T-helper 17 cell (primary cell): Measurements from ENCODE around the gene FOLR2. TPM values are rescaled to one million over a fixed set of nuclear protein-coding genes. Genes with fewer than 3 reads are reported as not detected.

Experiments used
- ATAC-seq: fragments of 150-1000 bp; cut with Tn5 transposase; 2 replicates; pipeline ENCODE4 v1.10.0; 2021; ENCODE audit warnings: mild to moderate bottlenecking, moderate library complexity
- DNase-seq, 3 donors: peaks; one replicate each; pipeline versions ENCODE4 v3.0.0 to v3.0.0-alpha.2; 2020 to 2021
- H3K9me3 ChIP-seq: one replicate; pipeline ENCODE4 v1.7.0; 2013; ENCODE audit warnings: low read length, mild to moderate bottlenecking; ENCODE audit not compliant: control insufficient read depth, poor library complexity, severe bottlenecking
- H3K27ac Mint-ChIP-seq: one replicate; pipeline ENCODE4 v1.8.0; 2022; ENCODE audit warnings: mild to moderate bottlenecking, moderate library complexity, mixed read lengths
- H3K27me3 Mint-ChIP-seq: one replicate; pipeline ENCODE4 v1.8.0; 2022; ENCODE audit warnings: mixed read lengths
- H3K36me3 Mint-ChIP-seq: one replicate; pipeline ENCODE4 v1.8.0; 2022; ENCODE audit warnings: low read depth, mixed read lengths
- H3K4me1 Mint-ChIP-seq: one replicate; pipeline ENCODE4 v1.8.0; 2022; ENCODE audit warnings: mild to moderate bottlenecking, mixed read lengths
- H3K4me3 Mint-ChIP-seq: one replicate; pipeline ENCODE4 v1.8.0; 2022; ENCODE audit warnings: mild to moderate bottlenecking, moderate library complexity, mixed read lengths
- total RNA-seq, 4 donors: library from RNA in 2 of 4; stranded (reverse) in 2 of 4; gene quantifications; one replicate each; pipeline ENCODE4 v1.2.3 and lab custom pipeline; 2022 to 2026

FOLR2 gene
- total RNA-seq, 2 donors from 2014 or later = not detected

DNA sequence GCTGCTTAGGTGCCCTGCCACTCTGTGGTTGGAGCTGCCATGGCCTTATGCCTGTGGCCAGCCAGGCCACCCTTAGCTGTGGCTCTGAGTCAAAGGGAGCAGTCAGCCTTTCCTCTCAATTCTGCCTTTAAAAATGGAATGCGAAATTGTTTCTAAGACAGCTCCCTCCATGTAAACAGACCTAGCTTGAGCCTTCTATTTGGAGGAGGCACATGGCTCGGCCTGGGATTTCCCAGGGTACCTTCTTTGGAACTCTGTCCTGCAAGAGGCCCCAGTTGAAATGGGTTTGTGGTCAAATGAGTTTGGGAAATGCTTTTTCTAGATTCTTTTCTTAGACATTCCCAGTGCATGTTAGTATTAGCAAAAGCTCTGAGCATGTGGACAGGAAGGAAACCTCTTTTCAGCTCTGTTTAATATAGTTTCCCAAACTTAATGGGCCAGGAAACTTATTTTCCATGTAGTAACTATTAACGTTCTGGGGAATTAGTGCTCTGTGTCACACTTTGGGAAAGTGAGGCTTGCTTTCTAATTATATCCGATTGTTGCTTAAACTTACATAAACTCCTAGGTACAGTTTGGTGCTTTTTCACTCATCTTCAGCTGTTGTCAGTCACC, 19.6 kb downstream of the FOLR2 start:
- ATAC-seq = no peak
- H3K9me3 ChIP-seq = no peaks in the 10 kb centered on the region
- Mint-ChIP-seq H3K4me3 (no peak overlapping the region), H3K27ac (no peak overlapping the region), H3K4me1 (peaks cover 19% of the 10 kb centered on the region), H3K27me3 (peaks cover 17% of the 10 kb centered on the region), H3K36me3 (peaks cover 12% of the 10 kb centered on the region)
- no peak for DNase-seq

DNA sequence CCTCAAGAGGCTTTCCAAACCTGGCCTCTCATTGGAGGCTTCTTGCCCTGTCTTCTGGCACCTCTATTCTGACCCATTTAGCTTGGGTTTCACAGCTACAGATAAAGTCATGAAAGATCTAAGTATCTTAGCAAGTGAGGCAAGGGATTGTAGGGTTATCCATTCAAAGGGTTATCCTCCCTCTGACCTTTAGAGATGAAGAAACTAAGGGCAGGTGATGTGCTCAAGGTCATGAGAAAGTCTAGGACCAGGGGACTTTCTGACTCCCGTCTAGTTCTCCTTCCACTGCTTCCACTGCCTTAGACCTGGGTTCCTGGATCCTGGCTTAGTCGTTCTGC, 20.1 kb downstream of the FOLR2 start:
- DNase-seq = no peak
- no peak for ATAC-seq
- H3K36me3 Mint-ChIP-seq = peaks cover 15% of the 10 kb centered on the region
- peaks cover 22% of the 10 kb centered on the region for H3K27me3 Mint-ChIP-seq
- peaks cover 22% of the 10 kb centered on the region for H3K4me1 Mint-ChIP-seq
- no peak overlapping the region for H3K4me3 Mint-ChIP-seq
- H3K9me3 ChIP-seq = no peaks in the 10 kb centered on the region
- no peak overlapping the region for H3K27ac Mint-ChIP-seq

DNA sequence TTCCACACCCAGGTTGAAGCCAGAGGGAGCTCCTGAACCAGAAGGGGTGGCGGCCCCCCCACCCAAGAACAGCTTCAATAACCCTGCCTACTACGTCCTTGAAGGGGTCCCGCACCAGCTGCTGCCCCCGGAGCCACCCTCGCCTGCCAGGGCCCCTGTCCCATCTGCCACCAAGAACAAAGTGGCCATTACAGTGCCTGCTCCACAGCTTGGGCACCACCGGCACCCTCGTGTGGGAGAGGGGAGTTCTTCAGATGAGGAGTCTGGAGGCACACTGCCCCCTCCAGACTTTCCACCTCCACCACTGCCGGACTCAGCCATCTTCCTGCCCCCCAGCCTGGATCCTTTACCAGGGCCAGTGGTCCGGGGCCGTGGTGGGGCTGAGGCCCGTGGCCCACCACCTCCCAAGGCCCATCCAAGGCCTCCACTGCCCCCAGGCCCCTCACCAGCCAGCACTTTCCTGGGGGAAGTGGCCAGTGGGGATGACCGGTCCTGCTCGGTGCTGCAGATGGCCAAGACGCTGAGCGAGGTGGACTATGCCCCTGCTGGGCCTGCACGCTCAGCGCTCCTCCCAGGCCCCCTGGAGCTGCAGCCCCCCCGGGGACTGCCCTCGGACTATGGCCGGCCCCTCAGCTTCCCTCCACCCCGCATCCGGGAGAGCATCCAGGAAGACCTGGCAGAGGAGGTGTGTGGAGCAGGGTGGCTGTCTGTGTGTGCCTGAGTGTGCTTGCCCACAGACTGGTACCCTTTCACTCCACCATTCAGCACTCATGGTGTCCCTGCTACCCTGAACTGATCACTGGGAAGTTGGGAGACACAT, 20.7 kb downstream of the FOLR2 start:
- ATAC-seq = no peak
- no peak for DNase-seq
- Mint-ChIP-seq H3K27me3 (peaks cover 28% of the 10 kb centered on the region), H3K36me3 (peaks cover 19% of the 10 kb centered on the region), H3K4me1 (peaks cover 28% of the 10 kb centered on the region), H3K27ac (no peak overlapping the region), H3K4me3 (no peak overlapping the region)
- no peaks in the 10 kb centered on the region for H3K9me3 ChIP-seq

DNA sequence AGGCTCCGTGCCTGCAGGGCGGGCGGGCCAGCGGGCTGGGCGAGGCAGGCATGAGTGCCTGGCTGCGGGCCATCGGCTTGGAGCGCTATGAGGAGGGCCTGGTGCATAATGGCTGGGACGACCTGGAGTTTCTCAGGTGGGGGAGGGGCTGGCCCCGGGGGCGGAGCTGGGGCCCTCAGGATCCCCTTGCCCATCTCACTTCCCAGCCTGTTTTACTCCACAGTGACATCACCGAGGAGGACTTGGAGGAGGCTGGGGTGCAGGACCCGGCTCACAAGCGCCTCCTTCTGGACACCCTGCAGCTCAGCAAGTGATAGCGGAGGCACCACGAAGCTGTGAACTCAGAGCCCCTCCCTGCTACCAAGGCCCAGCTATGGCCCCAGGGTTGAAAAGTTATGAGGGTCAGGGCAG, 21.5 kb downstream of the FOLR2 start:
- Mint-ChIP-seq H3K27me3 (peaks cover 35% of the 10 kb centered on the region), H3K4me1 (peaks cover 30% of the 10 kb centered on the region), H3K27ac (no peak overlapping the region), H3K4me3 (no peak overlapping the region), H3K36me3 (peaks cover 16% of the 10 kb centered on the region)
- ATAC-seq (peak; percentile 74), DNase-seq (peak in 2 of 3 donors; percentile 37 to 40)
- no peaks in the 10 kb centered on the region for H3K9me3 ChIP-seq

DNA sequence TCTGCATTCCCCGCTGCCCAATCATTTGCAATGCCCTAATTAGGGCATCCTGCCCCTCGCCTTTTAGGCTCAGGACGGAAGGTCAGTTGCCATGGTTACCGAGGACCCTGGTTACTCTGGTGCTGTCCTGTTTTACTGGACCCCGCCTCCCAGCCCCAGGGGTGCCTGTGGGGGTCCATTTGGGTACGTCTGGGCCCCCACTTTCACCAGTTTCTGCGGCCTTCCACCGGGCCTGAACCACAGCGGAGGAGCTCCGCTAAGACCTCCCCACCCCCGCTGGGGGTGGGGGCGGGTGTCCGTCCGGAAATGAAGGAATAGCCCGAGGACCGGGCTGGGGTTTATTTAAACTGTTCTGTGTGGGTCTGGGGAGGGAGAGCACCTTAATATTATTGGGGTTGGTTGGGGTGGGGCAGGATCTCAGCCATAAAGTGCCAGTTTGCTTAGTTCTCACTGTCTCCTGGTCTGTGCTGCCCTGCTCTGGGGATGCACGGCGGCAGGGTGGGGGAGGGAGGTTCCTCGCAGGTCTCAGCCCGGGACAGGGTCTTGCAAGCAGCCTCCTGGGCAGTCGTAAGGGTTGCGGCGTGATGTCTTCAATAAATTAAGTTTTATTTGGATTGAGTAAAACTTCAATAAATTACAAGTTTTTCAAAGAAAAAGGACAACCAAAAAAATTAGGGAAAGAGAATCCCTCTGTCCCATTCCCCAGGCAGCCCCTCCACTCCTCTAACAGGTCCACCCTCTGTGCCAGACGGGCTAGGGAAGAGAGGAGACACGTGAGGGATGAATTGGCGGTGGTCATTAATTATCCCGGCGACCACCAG, 22.1 kb downstream of the FOLR2 start:
- no peak for ATAC-seq
- peaks cover 34% of the 10 kb centered on the region for H3K4me1 Mint-ChIP-seq
- no peaks in the 10 kb centered on the region for H3K9me3 ChIP-seq
- DNase-seq = no peak
- no peak overlapping the region for H3K27ac Mint-ChIP-seq
- peak overlapping the region; percentile 49 for H3K4me3 Mint-ChIP-seq
- peaks cover 42% of the 10 kb centered on the region for H3K27me3 Mint-ChIP-seq
- H3K36me3 Mint-ChIP-seq = peaks cover 20% of the 10 kb centered on the region

DNA sequence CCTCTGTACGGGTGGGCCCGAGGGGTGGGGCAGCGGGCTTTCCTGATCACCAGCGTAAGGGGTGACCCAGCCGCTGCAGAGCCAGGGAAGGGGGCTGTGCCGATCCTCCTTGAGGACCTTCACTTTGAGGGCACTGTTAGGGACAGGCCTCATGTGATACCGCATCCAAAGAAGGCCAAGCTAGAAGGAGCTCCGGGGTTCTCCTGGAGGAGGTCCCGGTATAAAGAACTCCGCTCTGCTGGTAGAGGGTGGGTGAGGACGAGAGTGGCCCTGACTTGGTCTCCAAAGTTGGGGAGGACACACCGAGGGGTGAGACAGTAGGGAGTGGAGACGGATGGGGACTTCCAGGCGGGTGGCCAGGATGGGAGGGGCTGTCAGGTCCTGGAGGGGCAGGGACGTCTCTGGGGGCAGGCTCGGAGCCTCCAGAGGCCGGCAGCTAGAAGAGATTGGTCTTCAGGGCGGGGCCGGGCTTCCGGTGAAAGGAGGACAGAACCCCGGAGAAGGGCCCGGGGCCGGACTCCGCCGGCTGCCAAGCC, 22.8 kb downstream of the FOLR2 start:
- H3K27me3 Mint-ChIP-seq = peaks cover 42% of the 10 kb centered on the region
- H3K9me3 ChIP-seq = no peaks in the 10 kb centered on the region
- peaks cover 17% of the 10 kb centered on the region for H3K36me3 Mint-ChIP-seq
- ATAC-seq (no peak), DNase-seq (no peak)
- no peak overlapping the region for H3K27ac Mint-ChIP-seq
- peaks cover 31% of the 10 kb centered on the region for H3K4me1 Mint-ChIP-seq
- H3K4me3 Mint-ChIP-seq = peak overlapping the region; percentile 49

DNA sequence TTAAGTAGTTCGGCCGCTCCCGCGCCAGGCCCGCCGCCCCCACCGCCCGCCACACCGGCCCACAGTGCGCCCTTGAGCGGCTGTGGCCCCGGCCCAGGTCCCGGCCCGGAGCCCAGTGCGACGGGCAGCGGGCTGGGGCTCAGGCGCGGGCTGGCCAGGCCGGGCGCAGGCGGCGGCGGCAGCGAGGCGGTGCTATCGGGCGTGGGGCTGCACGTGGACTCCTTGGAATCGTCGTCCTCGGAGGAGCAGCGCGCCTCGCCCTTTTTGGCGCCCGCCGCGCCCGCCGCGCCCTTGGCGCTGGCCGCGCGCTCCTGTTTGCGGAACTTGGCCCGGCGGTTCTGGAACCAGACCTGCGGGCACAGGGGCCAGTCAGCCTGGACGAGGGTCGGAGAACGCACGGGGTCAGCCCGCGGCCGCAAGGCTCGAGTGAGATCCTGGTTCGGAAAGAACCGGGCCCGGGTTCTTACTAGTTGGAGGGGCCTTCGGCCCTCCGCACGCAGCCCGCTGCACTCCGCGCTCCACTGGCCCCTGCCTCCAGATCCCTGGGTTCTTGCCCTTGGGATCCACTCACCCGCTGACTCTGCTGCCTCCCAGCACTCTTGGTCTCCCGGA, 23.4 kb downstream of the FOLR2 start:
- H3K27ac Mint-ChIP-seq = peak overlapping the region; percentile 21
- H3K4me1 Mint-ChIP-seq = peaks cover 33% of the 10 kb centered on the region
- no peak for DNase-seq
- H3K27me3 Mint-ChIP-seq = peaks cover 42% of the 10 kb centered on the region
- peak; percentile 17 for ATAC-seq
- peak overlapping the region; percentile 84 for H3K4me3 Mint-ChIP-seq
- peaks cover 17% of the 10 kb centered on the region for H3K36me3 Mint-ChIP-seq
- no peaks in the 10 kb centered on the region for H3K9me3 ChIP-seq

DNA sequence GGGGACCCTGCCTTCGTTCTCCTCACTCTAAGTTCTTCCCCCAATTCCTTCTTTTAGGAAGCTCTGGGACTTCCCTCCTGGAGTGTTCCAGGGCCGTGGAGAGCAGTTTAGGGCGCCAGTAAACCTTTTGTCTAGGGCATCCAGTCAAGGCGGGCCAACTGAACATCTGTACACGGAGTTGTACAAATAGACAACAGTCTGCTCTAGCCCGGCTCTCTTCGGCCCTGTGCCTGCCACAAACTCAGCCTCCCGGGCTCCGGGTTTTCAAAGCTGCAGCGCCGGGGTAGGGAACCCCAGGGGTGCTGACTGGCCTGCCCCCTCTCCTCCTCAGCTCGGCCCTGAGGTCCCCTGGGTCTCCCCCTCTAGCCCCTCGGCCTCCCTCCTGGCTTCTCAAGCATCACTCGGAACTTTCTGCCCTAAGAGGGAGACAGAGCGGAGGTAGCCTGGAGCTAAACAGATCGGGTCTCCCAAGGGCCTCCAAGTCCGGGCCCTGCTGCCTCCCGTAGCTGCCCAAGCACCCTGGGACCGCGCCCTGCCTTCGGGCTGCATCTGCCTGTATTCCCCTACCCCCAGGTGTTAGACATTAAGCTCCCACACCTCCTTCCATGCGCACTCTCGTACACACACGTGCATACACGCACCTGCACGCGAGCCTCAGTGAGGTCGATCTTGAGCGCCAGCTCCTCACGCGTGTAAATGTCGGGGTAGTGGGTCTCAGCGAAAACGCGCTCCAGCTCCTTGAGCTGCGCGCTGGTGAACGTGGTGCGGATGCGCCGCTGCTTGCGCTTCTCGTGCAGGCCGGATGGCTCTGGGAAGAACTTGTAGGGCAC, 24.1 kb downstream of the FOLR2 start:
- H3K27me3 Mint-ChIP-seq = peaks cover 42% of the 10 kb centered on the region
- H3K4me3 Mint-ChIP-seq = peak overlapping the region; percentile 84
- ATAC-seq (peak; percentile 9), DNase-seq (no peak)
- peaks cover 31% of the 10 kb centered on the region for H3K4me1 Mint-ChIP-seq
- H3K9me3 ChIP-seq = no peaks in the 10 kb centered on the region
- H3K36me3 Mint-ChIP-seq = peaks cover 17% of the 10 kb centered on the region
- peak overlapping the region; percentile 21 for H3K27ac Mint-ChIP-seq

DNA sequence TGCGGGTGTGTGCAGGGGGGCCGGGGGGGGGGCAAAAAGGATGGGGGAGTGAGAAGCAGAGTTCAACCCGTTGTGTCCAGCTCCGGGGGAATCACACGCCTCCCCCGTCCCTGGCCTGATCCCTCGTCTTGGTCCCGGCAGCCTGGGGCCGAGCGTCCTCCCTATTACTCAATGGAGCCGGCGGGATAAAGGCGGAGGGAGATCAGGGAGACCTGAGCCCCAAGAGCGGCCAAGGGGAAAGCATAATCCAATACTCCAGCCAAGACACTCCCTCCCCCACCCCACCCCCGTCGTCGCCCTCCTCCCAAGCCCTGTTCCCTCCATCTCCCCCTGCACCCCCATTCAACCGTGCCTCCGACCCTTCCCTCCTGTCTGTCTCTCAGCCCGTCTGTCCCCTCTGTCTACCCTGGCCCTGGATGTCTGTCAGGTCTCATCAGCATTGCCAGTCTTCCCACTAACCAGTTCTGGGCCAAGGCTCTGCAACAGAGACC, 24.7 kb downstream of the FOLR2 start:
- H3K4me1 Mint-ChIP-seq = peaks cover 31% of the 10 kb centered on the region
- H3K9me3 ChIP-seq = no peaks in the 10 kb centered on the region
- H3K36me3 Mint-ChIP-seq = peaks cover 17% of the 10 kb centered on the region
- ATAC-seq (no peak), DNase-seq (no peak)
- H3K4me3 Mint-ChIP-seq = peak overlapping the region; percentile 19
- H3K27ac Mint-ChIP-seq = no peak overlapping the region
- H3K27me3 Mint-ChIP-seq = peaks cover 42% of the 10 kb centered on the region

DNA sequence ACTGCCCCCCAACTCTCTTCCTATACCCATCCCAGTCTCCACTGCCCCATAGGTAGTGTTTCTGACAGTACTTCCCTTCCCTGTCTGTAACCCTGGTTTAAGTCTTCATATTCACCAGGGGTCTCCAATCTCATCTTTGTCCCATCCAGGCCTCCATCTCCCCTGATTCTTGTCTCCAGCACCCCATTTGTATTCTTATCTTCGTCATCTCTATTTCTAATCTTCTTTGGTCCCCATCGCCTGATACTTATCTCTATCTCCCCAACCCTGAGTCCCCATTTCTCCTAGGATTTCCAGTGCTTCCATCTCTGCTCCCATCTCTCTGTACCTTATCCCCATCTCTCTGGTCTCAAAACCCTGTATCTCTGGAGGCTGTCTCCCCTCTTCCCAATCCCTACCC, 25.5 kb downstream of the FOLR2 start:
- no peak for ATAC-seq
- DNase-seq = no peak
- H3K27ac Mint-ChIP-seq = no peak overlapping the region
- H3K27me3 Mint-ChIP-seq = peaks cover 42% of the 10 kb centered on the region
- H3K36me3 Mint-ChIP-seq = peaks cover 17% of the 10 kb centered on the region
- H3K4me1 Mint-ChIP-seq = peaks cover 31% of the 10 kb centered on the region
- H3K4me3 Mint-ChIP-seq = peak overlapping the region; percentile 19
- no peaks in the 10 kb centered on the region for H3K9me3 ChIP-seq

DNA sequence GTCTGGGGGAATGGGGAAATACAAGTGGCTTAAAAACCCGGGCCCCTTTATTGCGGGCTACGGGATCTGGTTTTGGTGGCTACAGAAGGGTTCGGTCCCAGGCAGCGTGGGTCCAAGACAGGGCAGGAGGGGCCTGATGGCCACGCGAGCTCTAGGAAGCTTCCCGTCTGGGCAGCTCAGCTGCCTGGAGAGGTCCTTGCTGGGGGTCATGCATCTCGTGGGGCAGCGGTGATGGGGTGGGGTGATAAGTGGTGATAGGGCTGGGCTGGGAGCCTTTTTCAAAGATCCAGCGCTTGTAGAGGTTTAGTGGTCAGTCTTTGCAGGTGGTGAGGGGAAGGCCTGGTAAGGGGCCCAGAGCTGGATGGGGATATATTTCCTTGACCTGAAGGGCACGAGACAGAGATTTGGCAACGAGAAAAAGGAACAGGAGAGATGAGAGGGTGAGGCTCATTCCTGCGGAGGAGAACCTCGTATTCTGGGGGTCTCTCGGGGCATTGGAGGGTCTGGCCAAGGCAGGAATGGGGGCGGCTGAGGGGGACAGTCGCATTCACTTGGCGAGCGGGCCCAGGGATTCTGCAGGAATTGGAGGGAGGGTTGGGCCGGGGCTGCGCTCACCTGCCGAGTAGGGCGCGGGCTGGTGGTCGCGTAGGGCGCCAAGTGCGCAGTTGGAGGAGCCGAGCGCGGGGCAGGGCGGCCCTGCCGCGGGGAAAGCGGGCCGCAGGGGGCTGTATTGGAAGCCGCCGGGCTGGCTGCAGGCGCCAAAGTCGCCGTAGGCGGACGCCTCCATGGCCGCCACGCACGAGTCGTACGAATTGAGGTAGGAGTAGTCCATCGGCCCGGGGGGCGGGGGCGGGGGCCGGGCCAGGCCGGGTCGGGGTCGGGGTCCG, 26.8 kb downstream of the FOLR2 start:
- Mint-ChIP-seq H3K36me3 (peaks cover 17% of the 10 kb centered on the region), H3K27ac (no peak overlapping the region), H3K27me3 (peaks cover 41% of the 10 kb centered on the region), H3K4me3 (peak overlapping the region; percentile 67), H3K4me1 (peaks cover 31% of the 10 kb centered on the region)
- ATAC-seq (no peak), DNase-seq (no peak)
- no peaks in the 10 kb centered on the region for H3K9me3 ChIP-seq
